Skeletal muscle tissue (tissue), 2 donors: Measurements from ENCODE around the gene C12orf76. TPM values are rescaled to one million over a fixed set of nuclear protein-coding genes. Genes with fewer than 3 reads are reported as not detected.

Source experiments
- small RNA-seq: library from RNA; depleted of rRNA; stranded (forward); fragments of <200 nt; gene quantifications from one replicate; pipeline ENCODE3, GENCODE V24; 2014
- total RNA-seq: library from RNA; depleted of rRNA; stranded (reverse); fragments of >200 nt; gene quantifications from one replicate; pipeline ENCODE4 v1.2.3, GENCODE V29; 2014

The C12orf76 gene
- total RNA-seq, 1 donor from 2014 or later, result 23.0 TPM

Small RNA genes lying within 50 kb of the gene (small RNA-seq; reads per million reads assigned to genes)
- not detected for gene AC007546.2

Other genes starting within 250 kb of the C12orf76 start
- 0.52 TPM for gene TRPV4, start 215.1 kb downstream of the C12orf76 start, total RNA-seq
- gene GLTP, start 168.0 kb downstream of the C12orf76 start, total RNA-seq, result 18.3 TPM
- gene TCHP, start 148.2 kb downstream of the C12orf76 start, total RNA-seq, result 3.7 TPM
- gene GIT2, start 52.2 kb downstream of the C12orf76 start, total RNA-seq, result 37.6 TPM
- gene ANKRD13A, start 49.1 kb downstream of the C12orf76 start, total RNA-seq, result 52.2 TPM
- 18.3 TPM for gene IFT81, start 75.8 kb upstream of the C12orf76 start, total RNA-seq
- 515 TPM for gene ATP2A2, start 232.7 kb upstream of the C12orf76 start, total RNA-seq